Left ventricle myocardium inferior (tissue), 1 donor: ENCODE measurements around the gene ARHGEF26. TPM values are rescaled to one million over a fixed set of nuclear protein-coding genes. Genes with fewer than 3 reads are reported as not detected.

ENCODE experiments used
- DNase-seq: peaks from one replicate; pipeline ENCODE4 v3.0.0-alpha.2; 2020
- H3K27ac ChIP-seq: fragments of 200-600 bp; replicated peaks from 2 replicates; pipeline ENCODE4 v1.8.0; 2021
- H3K27me3 ChIP-seq: fragments of 200-600 bp; 2 replicates; pipeline ENCODE4 v1.8.0; 2021; ENCODE audit warnings: low read depth
- H3K36me3 ChIP-seq: fragments of 200-600 bp; 2 replicates; pipeline ENCODE4 v1.8.0; 2021
- H3K4me1 ChIP-seq: fragments of 200-600 bp; 2 replicates; pipeline ENCODE4 v1.8.0; 2021
- H3K4me3 ChIP-seq: fragments of 200-600 bp; 2 replicates; pipeline ENCODE4 v1.8.0; 2021; ENCODE audit warnings: mild to moderate bottlenecking, moderate library complexity
- H3K9me3 ChIP-seq: fragments of 200-600 bp; replicated peaks from 2 replicates; pipeline ENCODE4 v1.8.0; 2021
- CTCF ChIP-seq: fragments of 200-600 bp; IDR thresholded peaks from 2 replicates; pipeline ENCODE4 v1.8.0; 2021; ENCODE audit warnings: antibody characterized with exemption, mild to moderate bottlenecking, borderline replicate concordance
- intact Hi-C: fragments of 100-400 bp; cut with micrococcal nuclease; formaldehyde crosslinking; loops from one replicate; pipeline ENCODE4 v1.11.0; 2022
- total RNA-seq: library from RNA; stranded (reverse); fragmentation: NEBNext Ultra II Directional; extraction: Animal tissue kit (Norgen Biotek cat#: 25700); gene quantifications from one replicate; pipeline ENCODE4 v1.2.1, GENCODE V29; 2021
- donor health status: DM: no; HTN: yes; CAD: no; lungs with severe emphysema.

The ARHGEF26 gene
- total RNA-seq, 1 donor from 2014 or later, result 1.2 TPM

GRCh38 chr3:154217671-154218070, 96.5 kb downstream of the ARHGEF26 start:
- H3K4me1 ChIP-seq, result no peaks in the 10 kb centered on the region
- no peak for DNase-seq
- TF ChIP-seq CTCF, result no peak
- peaks cover 9% of the 10 kb centered on the region for H3K9me3 ChIP-seq
- no peaks in the 10 kb centered on the region for H3K27me3 ChIP-seq
- no peak overlapping the region for H3K4me3 ChIP-seq
- intact Hi-C loops, result no loop called here
- no peak overlapping the region for H3K27ac ChIP-seq
- H3K36me3 ChIP-seq, result peaks cover 3% of the 10 kb centered on the region

GRCh38 chr3:154218728-154219127, 97.5 kb downstream of the ARHGEF26 start:
- H3K9me3 ChIP-seq, result peaks cover 9% of the 10 kb centered on the region
- H3K36me3 ChIP-seq, result peaks cover 3% of the 10 kb centered on the region

DNA sequence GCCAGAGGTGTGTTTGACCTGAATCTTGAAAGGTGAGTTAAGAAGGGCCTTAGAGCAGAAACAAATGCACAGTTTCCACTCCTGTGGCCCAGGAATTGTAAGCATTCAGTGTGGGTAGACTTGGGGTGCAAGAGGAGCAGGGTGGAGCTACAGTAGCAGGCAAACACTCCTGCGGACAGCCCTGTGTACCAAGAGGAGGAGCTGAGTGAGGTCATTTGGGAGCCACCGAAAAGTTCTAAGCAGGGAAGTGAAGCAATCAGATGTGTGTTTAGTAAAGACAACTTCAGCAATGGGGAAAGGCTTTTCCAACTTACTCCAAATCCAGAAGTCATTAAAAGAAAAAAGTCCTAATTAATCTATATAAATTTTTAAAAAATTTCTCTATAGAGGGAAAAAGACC, 99.3 kb downstream of the ARHGEF26 start:
- intact Hi-C loops, result no loop called here
- Histone ChIP-seq H3K27ac (no peak overlapping the region), H3K27me3 (no peaks in the 10 kb centered on the region), H3K4me3 (no peak overlapping the region), H3K9me3 (peaks cover 4% of the 10 kb centered on the region), H3K36me3 (peaks cover 3% of the 10 kb centered on the region), H3K4me1 (peaks cover 14% of the 10 kb centered on the region)
- no peak for DNase-seq
- TF ChIP-seq CTCF, result no peak

More at GRCh38 chr3:154218728-154219127, 97.5 kb downstream of the ARHGEF26 start:
- TF ChIP-seq CTCF, result no peak
- no peaks in the 10 kb centered on the region for H3K4me1 ChIP-seq
- intact Hi-C loops, result no loop called here
- H3K27ac ChIP-seq, result no peak overlapping the region
- no peaks in the 10 kb centered on the region for H3K27me3 ChIP-seq
- DNase-seq, result no peak
- no peak overlapping the region for H3K4me3 ChIP-seq

DNA sequence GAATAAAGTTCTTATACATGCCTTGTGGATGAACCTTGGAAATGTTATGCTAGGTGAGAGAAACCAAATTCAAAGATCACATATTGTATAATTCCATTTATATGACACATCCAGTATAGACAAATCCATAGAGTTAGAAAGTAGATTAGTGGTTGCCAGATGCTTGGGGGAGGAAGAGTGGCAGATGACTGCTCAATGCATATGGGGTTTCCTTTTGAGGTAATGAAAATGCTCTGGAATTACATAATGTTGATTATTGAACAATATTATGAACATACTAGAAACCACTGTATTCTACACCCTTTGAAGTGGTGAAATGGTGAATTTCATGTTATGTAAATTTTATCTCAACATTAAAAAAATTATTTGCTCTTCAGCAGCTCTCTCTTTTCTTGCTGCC, 102.3 kb downstream of the ARHGEF26 start:
- Histone ChIP-seq H3K27ac (no peak overlapping the region), H3K4me1 (peaks cover 14% of the 10 kb centered on the region), H3K9me3 (no peaks in the 10 kb centered on the region), H3K4me3 (no peak overlapping the region), H3K36me3 (peaks cover 3% of the 10 kb centered on the region), H3K27me3 (no peaks in the 10 kb centered on the region)
- intact Hi-C loops, result no loop called here
- no peak for TF ChIP-seq CTCF
- no peak for DNase-seq

- Histone ChIP-seq H3K27ac (peak overlapping the region; percentile 35), H3K36me3 (no peaks in the 10 kb centered on the region), H3K27me3 (no peaks in the 10 kb centered on the region), H3K4me1 (peaks cover 14% of the 10 kb centered on the region), H3K9me3 (no peaks in the 10 kb centered on the region), H3K4me3 (no peak overlapping the region)
- DNase-seq, result no peak
- TF ChIP-seq CTCF, result no peak
- intact Hi-C loops, result no loop called here
Measured at GRCh38 chr3:154224366-154224765, 103.2 kb downstream of the ARHGEF26 start.

- Histone ChIP-seq H3K4me3 (no peak overlapping the region), H3K27ac (peak overlapping the region; percentile 35), H3K4me1 (peaks cover 14% of the 10 kb centered on the region), H3K27me3 (no peaks in the 10 kb centered on the region), H3K9me3 (no peaks in the 10 kb centered on the region), H3K36me3 (no peaks in the 10 kb centered on the region)
- intact Hi-C loops, result no loop called here
- DNase-seq, result no peak
- no peak for TF ChIP-seq CTCF
Measured at GRCh38 chr3:154224866-154225265, 103.7 kb downstream of the ARHGEF26 start.
